Spleen (tissue), 11 donors: Measurements from ENCODE around the gene MSI2. TPM values are rescaled to one million over a fixed set of nuclear protein-coding genes. Genes with fewer than 3 reads are reported as not detected.
A peak's percentile ranks its signal among the peaks of the same experiment; 100 is the strongest.

ENCODE experiments used
- DNase-seq: peaks from one replicate; pipeline ENCODE4 v3.0.0-alpha.2; 2020
- H3K27ac ChIP-seq, 8 donors: fragments of 200-600 bp; sonication (generic) in 7 of 8; 1 replicate in 4 of 8; 2 replicates in 4 of 8; pipeline versions ENCODE4 v1.5.0 to v1.8.0; 2016 to 2021; ENCODE audit warnings: inconsistent platforms in 4 of 8, mild to moderate bottlenecking in 4 of 8, moderate library complexity in 1 of 8
- H3K27me3 ChIP-seq, 7 donors: fragments of 200-600 bp; sonication (generic) in 6 of 7; replicated peaks in 1 of 7; 1 replicate in 4 of 7; 2 replicates in 3 of 7; pipeline versions ENCODE4 v1.5.0 to v1.8.0; 2016 to 2021; ENCODE audit warnings: inconsistent platforms in 3 of 7, mild to moderate bottlenecking in 1 of 7
- H3K36me3 ChIP-seq, 6 donors: fragments of 200-600 bp; sonication (generic) in 5 of 6; 1 replicate in 4 of 6; 2 replicates in 2 of 6; pipeline versions ENCODE4 v1.5.0 to v1.8.0; 2016 to 2021; ENCODE audit warnings: inconsistent platforms in 2 of 6
- H3K4me1 ChIP-seq, 6 donors: fragments of 200-600 bp; sonication (generic) in 5 of 6; 1 replicate in 3 of 6; 2 replicates in 3 of 6; pipeline versions ENCODE4 v1.5.0 to v1.8.0; 2016 to 2021; ENCODE audit warnings: inconsistent platforms in 3 of 6
- H3K4me3 ChIP-seq, 8 donors: fragments of 200-600 bp; sonication (generic) in 7 of 8; 1 replicate in 4 of 8; 2 replicates in 4 of 8; pipeline versions ENCODE4 v1.5.0 to v1.8.0; 2016 to 2021; ENCODE audit warnings: inconsistent platforms in 4 of 8, mild to moderate bottlenecking in 4 of 8, moderate library complexity in 2 of 8
- H3K9me3 ChIP-seq, 8 donors: fragments of 200-600 bp; sonication (generic) in 7 of 8; 1 replicate in 4 of 8; 2 replicates in 4 of 8; pipeline versions ENCODE4 v1.5.0 to v1.8.0; 2016 to 2021; ENCODE audit warnings: inconsistent platforms in 4 of 8
- POLR2A ChIP-seq, 3 donors: fragments of 450-650 bp; IDR thresholded peaks; one replicate each; pipeline ENCODE4 v1.5.1; 2017; ENCODE audit warnings: antibody characterized with exemption in 3 of 3, mild to moderate bottlenecking in 1 of 3
- POLR2AphosphoS5 ChIP-seq, 3 donors: sonication (generic); formaldehyde crosslinking; IDR thresholded peaks; one replicate each; pipeline ENCODE4 v1.5.1; 2017; ENCODE audit warnings: antibody characterized with exemption in 3 of 3
- whole genome bisulfite sequencing, 5 donors: extraction: QIAGEN DNeasy Blood & Tissue Kit in 3 of 5; methylation state at CpG; one replicate each; pipeline versions ENCODE4 v1.1.5 to v1.1.7; 2013 to 2018; 5-methylcytosine and 5-hydroxymethylcytosine counted together
- intact Hi-C: fragments of 100-400 bp; cut with DNase I; formaldehyde crosslinking; loops from one replicate; pipeline ENCODE4 v1.15.0; 2023; ENCODE audit warnings: low total_unique reads
- polyA plus RNA-seq, 3 donors: library from polyadenylated mRNA; stranded (reverse); fragments of 200-250 nt; gene quantifications; one replicate each; pipeline ENCODE4 v1.2.1, GENCODE V29; 2013
- total RNA-seq, 7 donors: library from RNA; depleted of rRNA in 3 of 7; stranded (reverse); fragments of >200 nt in 3 of 7; fragmentation: NEBNext Ultra II Directional in 4 of 7; extraction: Animal tissue kit (Norgen Biotek cat#: 25700) in 4 of 7; gene quantifications; one replicate each; pipeline versions ENCODE4 v1.1.0 to v1.2.1, GENCODE V29; 2016 to 2021
- TF ChIP-seq, protein P1 (sequence below), 11 experiments: fragments of 200-600 bp in 7 of 11; fragments of 450-650 bp in 4 of 11; sonication (generic) in 4 of 11; IDR thresholded peaks in 8 of 11; conservative IDR thresholded peaks in 3 of 11; 1 replicate in 7 of 11; 2 replicates in 4 of 11; pipeline versions ENCODE4 v1.4.0 to v1.8.0; 2016 to 2021; ENCODE audit warnings: antibody characterized with exemption in 11 of 11, inconsistent platforms in 4 of 11, mild to moderate bottlenecking in 1 of 11
- donor health status: healthy with polysubstance abuse.
- donor health status: DM: no; HTN: no; CAD: no; lungs with moderate emphysema.
- donor health status: DM: no; HTN: no; CAD: no.
- donor health status: Bipolar disorder and iron deficiency.
- donor health status: healthy.
- donor health status: DM: no; HTN: no; CAD: no.
- donor health status: DM: yes; HTN: yes; CAD: no.

MSI2 gene
- total and polyA plus RNA-seq, 10 donors, result 9.8 to 131 (median 64.7) TPM

DNA sequence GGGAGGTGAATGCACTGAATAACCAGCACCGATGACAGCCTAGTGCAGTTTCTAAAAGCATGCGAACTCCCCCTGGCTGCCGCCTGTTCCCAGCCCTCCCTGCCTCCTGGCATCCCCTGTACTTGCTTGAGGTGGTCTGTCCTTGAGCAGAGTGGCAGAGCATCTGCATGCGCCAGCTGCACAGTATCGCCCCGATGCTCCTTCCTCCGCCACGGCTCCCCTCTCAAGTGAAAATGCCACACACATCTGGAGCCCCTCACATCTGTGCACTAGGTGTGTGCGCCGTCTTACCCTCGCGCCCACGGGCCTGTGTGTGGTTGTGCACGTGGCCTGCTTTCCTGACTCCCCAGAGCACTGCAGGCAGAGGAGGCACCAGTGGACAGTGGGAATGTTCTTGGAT, 376.9 kb downstream of the MSI2 start:
- H3K4me3 ChIP-seq, result no peak overlapping the region
- H3K9me3 ChIP-seq, result peaks cover 0 to 7% (median 0%) of the 10 kb centered on the region in 8 donors
- peaks cover 5 to 32% (median 19%) of the 10 kb centered on the region in 6 donors for H3K4me1 ChIP-seq
- peaks cover 0 to 71% (median 7%) of the 10 kb centered on the region in 6 donors for H3K36me3 ChIP-seq
- H3K27me3 ChIP-seq, result no peaks in the 10 kb centered on the region
- TF ChIP-seq POLR2AphosphoS5 (IDR thresholded peaks at IDR 0.05), result peak in 2 of 3 donors; percentile 8 to 33
- no peak for TF ChIP-seq POLR2A (IDR thresholded peaks at IDR 0.05)
- intact Hi-C loops, result no loop called here
- H3K27ac ChIP-seq, result no peak overlapping the region
- peak; percentile 66 for DNase-seq
- WGBS, 5 donors, result 94 to 97% (median 96%) methylated on average over 13 to 14 of the region's 14 CpGs

DNA sequence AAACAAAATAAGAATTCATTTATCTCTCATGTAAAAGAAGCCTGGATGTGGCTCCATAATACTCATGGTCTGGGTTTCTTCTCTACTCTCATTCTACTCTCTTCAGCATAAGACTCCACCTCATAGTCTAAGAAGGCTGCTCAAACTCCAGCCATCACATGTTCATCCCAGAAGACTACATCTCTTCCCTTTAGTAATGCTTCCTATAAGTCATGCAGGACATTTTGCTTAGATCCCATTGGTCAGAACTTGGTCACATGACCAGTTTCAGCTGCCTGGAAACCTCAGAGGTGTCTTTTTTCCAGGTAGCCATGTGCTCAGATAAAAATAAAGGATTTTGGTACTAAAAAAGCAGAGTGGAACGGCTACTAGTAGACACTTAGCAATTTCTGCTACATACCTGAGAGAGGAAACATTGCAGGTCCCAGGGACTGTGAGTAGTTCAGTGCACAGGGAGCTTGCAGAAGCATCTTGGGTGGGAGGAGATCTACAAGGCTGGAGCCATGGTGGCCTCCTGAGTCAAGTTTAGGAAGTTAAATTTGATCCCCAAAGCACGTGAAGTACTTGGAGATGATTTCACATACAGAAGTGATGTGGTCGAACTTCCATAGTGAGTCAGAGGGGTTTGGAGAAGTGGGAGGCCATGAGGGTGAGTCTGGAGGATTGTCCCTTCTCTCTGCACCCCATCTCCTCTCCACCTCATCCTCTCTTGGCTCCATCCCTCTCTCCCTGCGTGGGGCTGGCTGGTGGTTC, 378.6 kb downstream of the MSI2 start:
- H3K9me3 ChIP-seq, result peaks cover 0 to 7% (median 0%) of the 10 kb centered on the region in 8 donors
- intact Hi-C loops, result no loop called here
- WGBS, 5 donors, result 78 to 93% (median 80%) methylated on average over 4 of the region's 4 CpGs
- H3K27ac ChIP-seq, result no peak overlapping the region
- TF ChIP-seq POLR2A (IDR thresholded peaks at IDR 0.05), result no peak
- TF ChIP-seq, protein P1, sequence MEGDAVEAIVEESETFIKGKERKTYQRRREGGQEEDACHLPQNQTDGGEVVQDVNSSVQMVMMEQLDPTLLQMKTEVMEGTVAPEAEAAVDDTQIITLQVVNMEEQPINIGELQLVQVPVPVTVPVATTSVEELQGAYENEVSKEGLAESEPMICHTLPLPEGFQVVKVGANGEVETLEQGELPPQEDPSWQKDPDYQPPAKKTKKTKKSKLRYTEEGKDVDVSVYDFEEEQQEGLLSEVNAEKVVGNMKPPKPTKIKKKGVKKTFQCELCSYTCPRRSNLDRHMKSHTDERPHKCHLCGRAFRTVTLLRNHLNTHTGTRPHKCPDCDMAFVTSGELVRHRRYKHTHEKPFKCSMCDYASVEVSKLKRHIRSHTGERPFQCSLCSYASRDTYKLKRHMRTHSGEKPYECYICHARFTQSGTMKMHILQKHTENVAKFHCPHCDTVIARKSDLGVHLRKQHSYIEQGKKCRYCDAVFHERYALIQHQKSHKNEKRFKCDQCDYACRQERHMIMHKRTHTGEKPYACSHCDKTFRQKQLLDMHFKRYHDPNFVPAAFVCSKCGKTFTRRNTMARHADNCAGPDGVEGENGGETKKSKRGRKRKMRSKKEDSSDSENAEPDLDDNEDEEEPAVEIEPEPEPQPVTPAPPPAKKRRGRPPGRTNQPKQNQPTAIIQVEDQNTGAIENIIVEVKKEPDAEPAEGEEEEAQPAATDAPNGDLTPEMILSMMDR (IDR thresholded peaks at IDR 0.05 in 8 of 11, conservative IDR thresholded peaks at IDR 0.05 in 3 of 11), result no peak
- no peak for TF ChIP-seq POLR2AphosphoS5 (IDR thresholded peaks at IDR 0.05)
- H3K4me3 ChIP-seq, result no peak overlapping the region
- H3K4me1 ChIP-seq, result peaks cover 0 to 17% (median 3%) of the 10 kb centered on the region in 6 donors
- no peaks in the 10 kb centered on the region for H3K27me3 ChIP-seq
- H3K36me3 ChIP-seq, result peaks cover 0 to 61% (median 7%) of the 10 kb centered on the region in 6 donors
- DNase-seq, result peak; percentile 7

DNA sequence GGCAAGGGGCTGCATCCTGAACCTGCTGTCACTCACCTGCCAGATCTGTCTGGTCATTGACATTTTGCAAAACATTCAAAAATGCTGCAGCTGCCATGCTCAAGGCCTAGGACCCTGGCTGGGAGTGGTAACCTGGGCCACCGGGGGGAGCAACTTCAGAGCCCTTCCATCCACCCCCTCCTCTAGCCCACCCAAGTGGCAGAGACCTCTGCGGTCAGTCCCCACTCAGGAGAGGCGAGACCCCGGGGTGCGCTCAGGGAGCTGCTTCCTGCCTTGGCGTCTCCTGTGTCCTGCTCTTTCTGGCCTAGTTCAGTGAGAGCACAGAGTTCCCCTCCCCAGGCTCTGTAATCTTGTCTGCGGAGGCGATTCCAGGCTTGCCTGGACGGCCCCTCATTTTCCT, 380.0 kb downstream of the MSI2 start:
- H3K36me3 ChIP-seq, result peaks cover 0 to 54% (median 7%) of the 10 kb centered on the region in 6 donors
- no peak for TF ChIP-seq POLR2A (IDR thresholded peaks at IDR 0.05)
- peaks cover 0 to 7% (median 0%) of the 10 kb centered on the region in 8 donors for H3K9me3 ChIP-seq
- WGBS, 5 donors, result 80 to 96% (median 88%) methylated on average over 9 of the region's 9 CpGs
- peaks cover 0 to 12% (median 0%) of the 10 kb centered on the region in 6 donors for H3K4me1 ChIP-seq
- no peak for DNase-seq
- H3K27ac ChIP-seq, result peak overlapping the region in 3 of 8 donors; percentile 32 to 65 (median 49)
- H3K4me3 ChIP-seq, result no peak overlapping the region
- no peaks in the 10 kb centered on the region for H3K27me3 ChIP-seq
- intact Hi-C loops, result no loop called here

- 83 to 88% (median 86%) methylated on average over 19 to 20 of the region's 20 CpGs for WGBS, 5 donors
- H3K4me1 ChIP-seq, result peaks cover 0 to 8% (median 0%) of the 10 kb centered on the region in 6 donors
- H3K27ac ChIP-seq, result peak overlapping the region in 4 of 8 donors; percentile 19 to 65 (median 40)
- H3K36me3 ChIP-seq, result peaks cover 0 to 46% (median 7%) of the 10 kb centered on the region in 6 donors
- no peak for TF ChIP-seq POLR2A (IDR thresholded peaks at IDR 0.05)
- TF ChIP-seq POLR2AphosphoS5 (IDR thresholded peaks at IDR 0.05), result peak in 1 of 3 donors; percentile 36
- intact Hi-C loops, result no loop called here
- peak overlapping the region in 1 of 8 donors; percentile 17 for H3K4me3 ChIP-seq
- peaks cover 0 to 7% (median 0%) of the 10 kb centered on the region in 8 donors for H3K9me3 ChIP-seq
- DNase-seq, result peak; percentile 56
- no peaks in the 10 kb centered on the region for H3K27me3 ChIP-seq
Measured at GRCh38 chr17:57636985-57637665, 380.8 kb downstream of the MSI2 start.

DNA sequence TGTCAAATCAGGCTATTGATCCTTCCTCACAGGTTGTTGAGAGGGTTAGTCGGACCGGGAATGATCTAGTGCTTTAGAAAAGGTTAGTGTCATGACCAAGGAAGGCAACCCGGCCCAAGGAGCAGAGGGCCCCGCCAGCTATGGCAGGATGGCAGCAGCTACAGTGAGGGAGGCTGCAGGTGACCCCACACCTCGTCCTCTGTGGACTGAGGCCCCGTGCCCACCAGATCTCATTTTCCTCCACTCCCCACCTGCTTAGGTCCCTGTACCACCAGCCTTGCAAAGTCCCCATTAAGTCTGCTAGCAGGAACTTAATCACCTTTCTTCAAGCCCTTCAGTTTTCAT, 381.3 kb downstream of the MSI2 start:
- H3K4me3 ChIP-seq, result no peak overlapping the region
- WGBS, 5 donors, result 84 to 94% (median 92%) methylated on average over 4 to 6 of the region's 6 CpGs
- H3K27me3 ChIP-seq, result no peaks in the 10 kb centered on the region
- peaks cover 0 to 41% (median 7%) of the 10 kb centered on the region in 6 donors for H3K36me3 ChIP-seq
- TF ChIP-seq POLR2AphosphoS5 (IDR thresholded peaks at IDR 0.05), result no peak
- TF ChIP-seq, protein P1 (IDR thresholded peaks at IDR 0.05 in 8 of 11, conservative IDR thresholded peaks at IDR 0.05 in 3 of 11), result no peak
- no peak for TF ChIP-seq POLR2A (IDR thresholded peaks at IDR 0.05)
- peak overlapping the region in 3 of 8 donors; percentile 32 to 65 (median 49) for H3K27ac ChIP-seq
- intact Hi-C loops, result no loop called here
- H3K4me1 ChIP-seq, result peaks cover 0 to 8% (median 0%) of the 10 kb centered on the region in 6 donors
- H3K9me3 ChIP-seq, result peaks cover 0 to 7% (median 0%) of the 10 kb centered on the region in 8 donors
- peak; percentile 59 for DNase-seq
